RPMI7951 (cell line): ENCODE measurements around the gene ENOX1. TPM values are rescaled to one million over a fixed set of nuclear protein-coding genes. Genes with fewer than 3 reads are reported as not detected.
"Not testable (repeated sequence)": the region's sequence is repeated elsewhere in the genome, so short reads cannot be mapped to it uniquely, and the experiment has no call there.

Experiments
- DNase-seq: peaks from one replicate; pipeline ENCODE4 v3.0.0-alpha.2; 2012; ENCODE audit warnings: low read depth
- total RNA-seq: library from RNA; depleted of rRNA; stranded (reverse); fragments of >200 nt; shearing (Covaris generic); gene quantifications from 2 replicates; pipeline ENCODE4 v1.2.3, GENCODE V29; 2014

The ENOX1 gene
- total RNA-seq, 1 experiment from 2014 or later = 2.6 TPM

- peak; percentile 15 for DNase-seq
Measured at GRCh38 chr13:43356567-43356966, 430.2 kb downstream of the ENOX1 start.

GRCh38 chr13:43355774-43356173 lies 431.0 kb downstream of the ENOX1 start:
- no peak for DNase-seq

DNA sequence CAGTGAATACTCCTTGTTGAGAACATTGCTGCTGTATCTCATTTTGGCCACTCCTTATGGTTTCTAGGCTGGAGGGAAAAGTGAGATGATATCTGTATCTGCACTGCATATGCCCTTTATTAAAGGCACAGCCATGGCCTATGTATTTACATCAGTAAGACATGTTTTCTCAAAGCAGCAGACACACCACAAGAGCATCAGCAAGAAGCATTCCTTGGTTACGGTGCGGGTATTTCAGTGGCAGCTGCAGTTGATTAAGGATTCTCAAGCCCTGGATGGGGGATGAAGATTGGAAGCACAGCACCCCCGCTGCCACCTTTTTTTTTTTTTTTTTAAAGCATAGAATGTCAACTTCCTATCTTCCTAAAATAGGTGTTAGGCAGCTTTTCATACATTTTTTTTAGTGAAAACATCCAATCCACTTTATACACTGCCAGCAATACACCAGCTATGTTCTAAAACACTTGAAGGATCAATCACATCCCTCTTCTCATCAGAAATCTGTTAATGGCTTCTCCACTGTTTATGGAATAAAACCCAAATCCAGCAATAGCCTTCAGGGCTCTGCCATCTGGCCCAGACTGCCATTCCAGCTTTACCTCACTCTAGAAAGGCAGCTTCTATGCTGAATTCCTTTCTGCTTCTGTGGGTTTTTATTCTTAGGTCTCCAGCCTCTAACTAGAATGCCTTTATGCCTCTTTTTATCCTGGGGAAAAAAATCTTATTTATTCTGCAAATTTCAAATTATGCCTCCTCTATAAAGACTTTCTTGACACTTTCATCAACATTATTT lies 432.4 kb downstream of the ENOX1 start:
- DNase-seq = no peak

GRCh38 chr13:43353631-43354030 lies 433.1 kb downstream of the ENOX1 start:
- DNase-seq = no peak

DNA sequence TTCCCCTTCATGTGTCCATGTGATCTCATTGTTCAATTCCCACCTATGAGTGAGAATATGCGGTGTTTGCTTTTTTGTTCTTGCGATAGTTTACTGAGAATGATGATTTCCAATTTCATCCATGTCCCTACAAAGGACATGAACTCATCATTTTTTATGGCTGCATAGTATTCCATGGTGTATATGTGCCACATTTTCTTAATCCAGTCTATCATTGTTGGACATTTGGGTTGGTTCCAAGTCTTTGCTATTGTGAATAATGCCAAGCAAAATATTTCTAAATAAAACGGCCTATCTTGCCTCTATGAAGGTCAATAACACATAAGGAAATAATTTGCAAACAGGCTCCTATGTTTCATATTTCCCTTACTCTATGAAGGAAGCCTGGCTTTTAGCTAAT lies 435.2 kb downstream of the ENOX1 start:
- DNase-seq = not testable (repeated sequence)

DNA sequence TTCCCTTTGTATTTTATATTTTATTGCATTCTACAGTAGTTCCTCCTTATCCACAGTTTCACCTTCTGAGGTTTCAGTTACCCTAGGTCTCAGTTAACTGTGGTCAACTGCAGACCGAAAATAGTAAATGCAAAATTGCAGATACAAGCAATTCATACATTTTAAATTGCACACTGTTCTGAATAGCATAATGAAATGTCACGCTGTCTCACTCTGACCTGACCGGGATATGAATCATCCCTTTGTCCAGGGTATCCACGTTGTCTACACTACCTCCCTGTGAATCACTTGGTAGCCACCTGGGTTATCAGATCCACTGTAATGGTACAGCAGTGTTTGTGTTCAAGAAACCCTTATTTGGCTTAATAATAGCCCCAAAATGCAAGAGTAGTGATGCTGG lies 438.4 kb downstream of the ENOX1 start:
- peak; percentile 60 for DNase-seq

GRCh38 chr13:43347877-43348276 lies 438.9 kb downstream of the ENOX1 start:
- no peak for DNase-seq

DNA sequence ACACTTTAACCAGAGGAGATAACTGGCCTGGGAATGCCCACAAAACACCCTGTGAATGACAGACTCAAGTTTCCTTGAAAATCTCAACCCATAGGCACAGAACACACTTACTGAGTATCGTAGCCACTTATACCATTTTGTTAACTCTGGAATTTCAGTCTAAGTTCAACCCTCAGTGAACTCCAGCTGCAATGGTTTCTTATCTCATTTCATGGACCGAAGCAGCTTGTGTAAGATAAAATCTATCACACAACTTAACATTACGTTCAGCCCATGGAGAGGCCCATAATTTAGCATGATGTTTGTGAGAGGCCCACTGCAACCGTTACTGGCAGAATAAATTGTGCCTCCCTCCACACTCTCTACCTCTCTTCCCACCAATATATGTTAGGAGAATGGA lies 440.3 kb downstream of the ENOX1 start:
- DNase-seq = no peak

- no peak for DNase-seq
Measured at GRCh38 chr13:43343645-43344044, 443.1 kb downstream of the ENOX1 start.

- DNase-seq = no peak
Measured at GRCh38 chr13:43339805-43340550, 446.8 kb downstream of the ENOX1 start.

- DNase-seq = no peak
Measured at GRCh38 chr13:43339145-43339804, 447.5 kb downstream of the ENOX1 start.

GRCh38 chr13:43335764-43336163 lies 451.0 kb downstream of the ENOX1 start:
- DNase-seq = no peak

DNA sequence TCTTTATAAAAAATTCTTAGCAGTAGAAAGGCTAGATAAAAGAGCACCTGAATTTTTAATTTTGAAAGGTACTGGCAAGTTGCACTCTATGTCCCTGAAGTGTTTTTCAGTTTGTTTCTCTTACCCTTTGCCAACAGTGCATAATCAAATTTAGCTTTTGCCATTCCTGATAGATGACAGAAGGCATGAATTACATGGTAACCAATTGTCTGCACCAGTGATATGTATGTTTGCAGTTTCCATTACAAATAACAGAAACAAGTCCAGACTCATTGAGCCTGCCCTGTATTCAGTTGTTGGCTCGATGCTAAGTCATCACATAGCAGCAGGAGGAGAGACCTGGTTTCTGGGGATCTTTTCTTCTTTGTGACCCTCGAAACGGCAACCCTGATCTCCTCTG lies 453.6 kb downstream of the ENOX1 start:
- DNase-seq = no peak

DNA sequence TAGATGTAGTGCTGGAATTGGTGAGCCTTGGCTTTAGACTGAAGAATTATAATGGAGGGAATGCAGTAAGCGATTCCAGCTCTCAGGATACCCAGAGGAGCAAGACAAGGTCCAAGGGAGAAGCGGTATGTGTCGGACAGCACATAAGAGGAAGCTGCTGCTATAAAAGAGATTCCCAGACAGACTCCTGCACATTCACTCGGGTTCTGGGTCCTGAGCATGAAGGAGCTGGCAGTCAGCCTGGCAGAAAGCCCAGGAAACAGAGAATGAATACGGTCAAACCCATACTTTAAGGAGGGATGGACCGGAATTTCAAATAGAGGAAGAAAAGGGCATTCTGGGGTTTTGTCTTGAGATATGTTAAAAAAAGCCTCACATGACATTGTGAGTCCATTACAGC lies 455.1 kb downstream of the ENOX1 start:
- no peak for DNase-seq

DNA sequence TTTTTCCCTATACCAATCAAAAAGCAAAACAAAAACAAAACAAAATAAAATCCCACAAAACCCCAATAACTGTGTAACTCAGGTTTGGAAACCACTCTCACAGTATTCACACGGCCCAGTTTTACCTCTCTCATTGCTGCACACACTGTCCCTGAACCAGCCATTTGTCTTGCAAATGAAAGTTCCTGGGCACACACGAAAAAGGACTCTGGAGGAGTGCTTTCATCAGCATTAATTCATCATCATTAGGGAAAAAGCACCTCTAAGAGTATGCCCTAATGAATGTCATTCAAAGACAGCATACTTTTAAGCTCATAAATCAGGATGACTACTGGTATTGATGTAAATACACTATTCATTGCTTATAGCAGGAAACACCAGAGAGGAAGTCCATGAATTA lies 457.1 kb downstream of the ENOX1 start:
- DNase-seq = no peak

GRCh38 chr13:43328907-43329306 lies 457.9 kb downstream of the ENOX1 start:
- no peak for DNase-seq

DNA sequence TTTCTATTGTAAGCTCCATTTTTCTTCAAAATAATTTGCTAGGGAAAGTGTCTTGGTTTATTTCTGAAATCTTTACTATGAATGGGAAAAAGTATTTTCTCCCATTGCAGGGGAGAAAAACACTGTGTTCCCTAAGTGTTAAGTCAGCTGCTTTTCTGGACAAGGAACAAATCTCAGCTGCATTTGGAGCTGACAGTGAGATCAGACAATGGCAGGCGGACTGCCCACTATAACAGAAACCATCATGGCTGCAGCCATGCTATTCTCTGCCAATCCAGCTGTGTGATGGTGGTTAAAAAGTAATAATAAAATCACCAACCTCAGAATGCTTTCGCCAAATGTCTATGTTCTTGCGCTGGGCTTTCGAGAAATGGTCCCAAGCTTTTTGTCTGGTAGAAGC lies 460.7 kb downstream of the ENOX1 start:
- DNase-seq = no peak

DNA sequence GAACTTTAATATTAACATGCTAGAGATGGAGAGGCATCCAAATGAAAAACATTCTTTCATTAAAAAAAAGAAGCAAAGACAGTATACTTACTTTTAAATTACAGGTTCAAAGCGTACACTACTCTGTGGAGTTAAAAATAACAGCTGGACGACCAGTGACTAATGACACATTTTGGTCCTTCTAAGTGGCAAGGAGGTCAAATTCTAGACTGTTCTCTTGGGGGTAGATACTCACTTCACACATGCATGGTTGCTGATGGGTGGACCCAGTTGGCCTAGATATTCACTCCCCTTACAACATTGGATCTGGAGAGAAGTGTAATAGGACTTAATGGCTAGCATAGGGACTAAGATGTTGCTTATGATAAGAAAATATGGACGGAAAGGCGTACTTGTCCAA lies 461.1 kb downstream of the ENOX1 start:
- no peak for DNase-seq

- DNase-seq = no peak
Measured at GRCh38 chr13:43324129-43324528, 462.6 kb downstream of the ENOX1 start.

DNA sequence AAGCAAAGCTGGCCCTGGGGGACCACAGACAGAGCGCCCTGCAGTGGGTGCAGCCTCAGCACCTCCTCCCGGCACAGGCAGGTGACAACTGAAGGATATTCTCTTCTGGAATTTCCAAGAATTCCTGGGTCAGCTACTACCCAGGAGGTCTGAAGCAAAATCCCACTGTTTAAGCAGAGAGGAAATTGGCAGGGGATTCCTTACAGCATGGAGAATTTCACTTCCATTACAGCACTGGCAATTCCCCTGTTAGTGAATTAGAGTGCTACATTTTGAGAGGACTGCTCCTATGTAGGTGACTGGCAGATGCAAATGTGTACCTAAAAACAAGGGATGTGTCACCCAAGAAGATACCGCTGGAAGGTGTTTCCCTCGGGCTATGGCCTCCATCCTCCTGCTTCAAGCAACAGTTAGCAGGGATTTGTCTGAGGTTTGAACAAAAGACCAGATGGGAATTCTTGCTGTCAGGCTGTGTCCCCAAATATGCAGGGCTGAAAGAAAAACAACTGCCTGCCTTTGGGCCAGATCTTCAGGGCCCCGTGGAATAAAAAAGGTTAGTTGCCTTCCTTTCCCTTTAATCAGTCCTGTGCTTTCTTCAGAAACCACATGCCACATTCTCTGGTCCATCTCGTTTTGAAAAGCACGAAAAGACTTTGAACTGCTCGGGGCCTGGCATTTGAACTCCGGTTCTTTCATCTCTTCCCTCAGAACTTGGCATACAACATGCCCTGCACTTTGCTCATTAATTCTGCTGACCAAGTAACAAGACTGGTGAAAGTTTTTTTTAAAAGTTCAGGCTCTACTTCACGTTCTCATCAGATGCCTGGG lies 466.9 kb downstream of the ENOX1 start:
- no peak for DNase-seq

DNA sequence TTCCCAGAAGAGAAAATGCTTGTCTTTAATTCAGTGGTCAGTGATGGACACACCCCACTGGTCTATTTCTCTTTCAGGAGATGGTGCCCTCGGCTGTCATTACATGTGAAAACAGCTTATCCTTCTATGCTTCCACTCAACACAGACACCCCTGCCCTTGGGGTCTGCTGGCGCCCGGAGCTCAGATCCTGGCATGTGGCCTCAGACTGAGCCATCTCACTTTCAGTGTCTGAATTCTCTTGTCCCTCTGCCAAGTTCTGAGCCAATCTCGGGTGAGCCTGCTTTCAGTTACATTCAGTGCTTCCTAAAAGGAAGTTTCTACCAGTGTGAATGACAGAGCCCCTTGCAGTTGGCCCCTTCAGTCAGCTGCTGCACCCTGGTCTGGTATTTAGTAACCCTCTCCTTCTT lies 469.8 kb downstream of the ENOX1 start:
- DNase-seq = peak; percentile 78

DNA sequence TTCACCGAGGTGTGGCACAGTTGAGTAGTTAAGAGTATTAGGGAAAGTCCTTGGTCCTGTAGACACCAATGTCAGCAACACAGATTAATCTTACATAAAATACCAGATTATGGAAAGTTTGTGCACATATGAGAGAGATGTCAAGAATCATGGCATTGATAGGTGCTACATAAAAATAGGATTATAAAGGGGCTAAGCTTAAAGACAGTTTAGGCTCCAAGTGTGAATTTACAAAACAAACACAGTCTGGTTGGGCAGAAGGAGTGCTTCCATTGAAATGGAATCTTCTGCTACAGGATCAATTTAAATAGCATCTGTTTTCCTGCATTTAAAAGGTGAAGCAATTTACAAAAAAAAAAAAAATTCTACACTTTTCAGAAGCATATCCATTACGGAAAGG lies 470.5 kb downstream of the ENOX1 start:
- no peak for DNase-seq
